HCT116 (cell line): ENCODE results near the gene CRB1.

Experiments
- CBX3 ChIP-seq: IDR thresholded peaks from 2 replicates; pipeline ENCODE4 v1.6.1; 2012; ENCODE audit warnings: low read depth
- EZH2phosphoT487 ChIP-seq: fragments of 200-600 bp; IDR thresholded peaks from 2 replicates; pipeline ENCODE4 v1.6.1; 2018; ENCODE audit warnings: antibody characterized with exemption, borderline replicate concordance
- JUND ChIP-seq: IDR thresholded peaks from 2 replicates; pipeline ENCODE4 v1.6.1; 2012
- POLR2A ChIP-seq: IDR thresholded peaks from 2 replicates; pipeline ENCODE4 v1.7.0; 2011; ENCODE audit warnings: borderline replicate concordance; ENCODE audit not compliant: insufficient read depth, insufficient read length; ENCODE audit errors: extremely low read depth
- RAD21 ChIP-seq: IDR thresholded peaks from 2 replicates; pipeline ENCODE4 v1.6.1; 2012; ENCODE audit warnings: low read depth, mild to moderate bottlenecking
- SRF ChIP-seq: IDR thresholded peaks from 2 replicates; pipeline ENCODE4 v1.6.1; 2012; ENCODE audit warnings: low read depth
- TCF7L2 ChIP-seq: IDR thresholded peaks from 2 replicates; pipeline ENCODE4 v1.7.0; 2011; ENCODE audit warnings: borderline replicate concordance, inconsistent platforms; ENCODE audit not compliant: insufficient read depth, insufficient read length; ENCODE audit errors: extremely low read depth
- YY1 ChIP-seq: IDR thresholded peaks from 2 replicates; pipeline ENCODE4 v1.6.1; 2011; ENCODE audit warnings: low read length, low read depth, moderate library complexity, mild to moderate bottlenecking; ENCODE audit not compliant: insufficient replicate concordance; ENCODE audit errors: extremely low read depth
- TF ChIP-seq, protein P1 (sequence below), 3 experiments: fragments of 200-600 bp in 1 of 3; sonication (generic) in 1 of 3; IDR thresholded peaks in 2 of 3; conservative IDR thresholded peaks in 1 of 3; 2 replicates each; pipeline ENCODE4 v1.5.1; 2012 to 2017; ENCODE audit warnings: low read depth in 2 of 3, low read length in 2 of 3, antibody characterized with exemption in 1 of 3, borderline replicate concordance in 1 of 3, control low read depth in 1 of 3, mild to moderate bottlenecking in 1 of 3, mixed read lengths in 1 of 3, mixed run types in 1 of 3, moderate library complexity in 1 of 3; ENCODE audit not compliant: insufficient read depth in 1 of 3

DNA sequence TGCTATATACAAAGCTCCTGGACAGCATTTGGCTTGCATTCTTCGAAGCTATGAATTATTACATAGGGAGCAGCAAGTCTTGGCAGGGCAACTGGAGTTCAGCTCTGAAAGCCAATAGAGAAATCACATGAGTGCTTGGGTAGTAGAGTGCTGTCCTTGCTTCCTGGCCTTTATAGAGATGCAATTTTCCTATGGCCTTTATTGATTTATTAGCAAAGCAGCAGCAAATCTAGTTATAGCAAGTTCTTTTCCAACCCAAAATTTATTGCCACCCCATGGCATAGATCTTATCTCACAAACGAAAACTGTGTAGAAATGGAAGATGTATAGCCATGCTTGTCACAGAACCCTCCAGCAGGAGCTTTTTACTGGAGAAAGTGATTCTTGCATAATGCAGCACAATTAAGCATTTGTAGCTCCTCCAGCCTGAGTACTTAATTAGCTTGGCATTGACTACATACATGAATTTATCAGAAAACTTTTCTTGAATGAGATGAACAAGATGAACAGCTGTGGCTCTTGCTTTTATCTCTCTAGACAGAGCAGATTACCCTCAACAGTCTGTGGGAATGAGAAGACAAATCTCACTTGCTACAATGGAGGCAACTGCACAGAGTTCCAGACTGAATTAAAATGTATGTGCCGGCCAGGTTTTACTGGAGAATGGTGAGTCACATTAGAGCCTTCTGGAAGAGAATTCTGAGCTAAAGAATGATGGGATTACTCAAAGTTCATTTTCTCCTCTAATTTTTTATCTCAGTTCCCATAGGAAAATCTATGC is 170.1 kb downstream of the CRB1 start:
- TF ChIP-seq, protein P1, sequence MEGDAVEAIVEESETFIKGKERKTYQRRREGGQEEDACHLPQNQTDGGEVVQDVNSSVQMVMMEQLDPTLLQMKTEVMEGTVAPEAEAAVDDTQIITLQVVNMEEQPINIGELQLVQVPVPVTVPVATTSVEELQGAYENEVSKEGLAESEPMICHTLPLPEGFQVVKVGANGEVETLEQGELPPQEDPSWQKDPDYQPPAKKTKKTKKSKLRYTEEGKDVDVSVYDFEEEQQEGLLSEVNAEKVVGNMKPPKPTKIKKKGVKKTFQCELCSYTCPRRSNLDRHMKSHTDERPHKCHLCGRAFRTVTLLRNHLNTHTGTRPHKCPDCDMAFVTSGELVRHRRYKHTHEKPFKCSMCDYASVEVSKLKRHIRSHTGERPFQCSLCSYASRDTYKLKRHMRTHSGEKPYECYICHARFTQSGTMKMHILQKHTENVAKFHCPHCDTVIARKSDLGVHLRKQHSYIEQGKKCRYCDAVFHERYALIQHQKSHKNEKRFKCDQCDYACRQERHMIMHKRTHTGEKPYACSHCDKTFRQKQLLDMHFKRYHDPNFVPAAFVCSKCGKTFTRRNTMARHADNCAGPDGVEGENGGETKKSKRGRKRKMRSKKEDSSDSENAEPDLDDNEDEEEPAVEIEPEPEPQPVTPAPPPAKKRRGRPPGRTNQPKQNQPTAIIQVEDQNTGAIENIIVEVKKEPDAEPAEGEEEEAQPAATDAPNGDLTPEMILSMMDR (IDR thresholded peaks at IDR 0.05 in 2 of 3, conservative IDR thresholded peaks at IDR 0.05 in 1 of 3; ENCODE audit: borderline replicate concordance in 1 of 3, insufficient read depth in 1 of 3, low read depth in 2 of 3, low read length in 2 of 3) = no peak
- TF ChIP-seq CBX3 (no peak), SRF (no peak), JUND (no peak), YY1 (no peak), TCF7L2 (no peak), POLR2A (no peak), RAD21 (no peak), EZH2phosphoT487 (no peak)
